Hindlimb muscle (tissue), 1 donor: ENCODE results near the gene LRIG1. TPM values are rescaled to one million over a fixed set of nuclear protein-coding genes. Genes with fewer than 3 reads are reported as not detected.

ENCODE experiments used
- DNase-seq: peaks from one replicate; pipeline ENCODE4 v3.0.0-alpha.2; 2013
- polyA plus RNA-seq: library from polyadenylated mRNA; unstranded; fragments of 120-200 nt; gene quantifications from one replicate; pipeline ENCODE4 v1.2.1, GENCODE V29; 2013; ENCODE audit not compliant: insufficient read length

The LRIG1 gene
- polyA plus RNA-seq, 1 donor, result 130 TPM

DNA sequence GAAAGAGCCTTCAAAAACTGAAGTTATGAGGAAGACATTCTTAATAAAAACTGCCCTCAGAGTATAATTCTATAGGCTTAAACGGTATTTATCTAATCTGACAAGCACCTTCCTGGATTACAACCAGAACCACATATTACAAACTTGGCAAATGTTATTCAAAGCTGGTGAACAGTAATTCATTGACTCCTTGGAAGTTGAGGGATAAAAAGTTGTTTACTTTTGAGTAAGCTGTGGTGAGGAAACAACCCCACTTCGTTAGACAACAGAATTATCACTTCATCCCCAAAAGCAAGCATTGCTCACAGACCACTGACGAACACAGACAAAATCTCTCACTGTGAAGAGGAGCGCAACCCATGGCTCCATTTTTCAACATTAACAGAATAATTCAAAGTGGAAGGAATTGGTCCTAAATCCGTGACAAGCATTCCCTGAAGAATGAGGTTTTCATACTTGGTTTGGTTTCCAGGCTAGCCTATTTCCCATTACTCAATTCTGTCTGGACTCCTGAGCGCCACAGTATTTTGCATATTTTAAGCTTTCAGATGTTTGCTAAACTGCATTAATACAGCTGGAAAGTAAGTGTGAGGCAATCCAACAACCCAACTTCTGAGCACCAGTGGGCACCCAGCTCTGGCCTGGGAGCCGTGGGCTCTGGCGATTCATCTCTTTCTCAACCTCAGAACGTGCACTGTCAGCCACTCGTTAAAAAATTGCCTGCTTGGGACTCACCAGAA, 32.7 kb downstream of the LRIG1 start:
- no peak for DNase-seq

DNA sequence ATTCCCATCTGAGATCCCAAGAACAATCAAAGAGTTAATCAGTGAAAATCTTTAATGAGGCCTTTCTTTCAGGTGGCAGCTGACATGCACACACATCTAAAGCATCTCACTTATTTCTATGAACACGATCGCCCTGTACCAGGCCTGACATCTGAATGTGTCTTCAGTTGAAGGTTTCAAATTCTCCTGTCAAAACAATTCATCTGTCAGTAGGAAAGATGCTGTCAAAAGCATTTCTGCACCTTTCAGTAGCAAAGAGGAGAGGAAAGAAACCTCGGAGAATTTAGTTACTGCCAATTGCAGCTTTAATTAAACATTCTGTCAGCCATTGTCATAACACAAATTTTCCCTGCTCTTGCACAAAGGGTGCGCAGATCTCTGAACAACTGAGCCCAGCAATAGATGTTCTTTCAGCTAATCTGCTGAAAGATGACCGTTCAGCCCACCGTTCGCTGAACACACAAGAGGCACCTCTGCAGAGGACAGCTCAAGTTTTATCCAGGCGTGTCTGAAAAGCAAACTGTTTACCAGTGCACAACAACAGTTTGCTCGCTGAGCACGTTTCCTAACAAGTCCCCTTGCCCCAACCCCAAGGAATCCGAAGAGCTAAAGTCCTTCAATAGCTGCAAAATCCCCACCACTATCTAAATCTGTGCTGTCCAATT, 34.1 kb downstream of the LRIG1 start:
- no peak for DNase-seq

DNA sequence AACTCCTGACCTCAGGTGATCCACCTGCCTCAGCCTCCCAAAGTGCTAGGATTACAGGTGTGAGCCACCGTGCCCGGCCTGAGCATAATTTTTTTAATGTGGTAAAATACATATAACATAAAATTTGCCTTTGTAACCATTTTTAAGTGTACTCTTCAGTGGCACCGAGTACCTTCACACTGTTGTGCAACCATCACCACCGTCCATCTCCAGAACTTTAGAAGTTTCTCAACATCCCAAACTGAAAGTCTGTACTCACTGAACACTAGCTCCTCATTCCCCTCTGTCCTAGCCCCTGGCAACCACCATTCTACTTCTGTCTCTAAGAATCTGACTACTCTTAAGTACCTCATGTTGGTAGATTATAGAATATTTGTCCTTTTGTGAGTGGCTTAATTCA, 35.2 kb downstream of the LRIG1 start:
- DNase-seq, result no peak

DNA sequence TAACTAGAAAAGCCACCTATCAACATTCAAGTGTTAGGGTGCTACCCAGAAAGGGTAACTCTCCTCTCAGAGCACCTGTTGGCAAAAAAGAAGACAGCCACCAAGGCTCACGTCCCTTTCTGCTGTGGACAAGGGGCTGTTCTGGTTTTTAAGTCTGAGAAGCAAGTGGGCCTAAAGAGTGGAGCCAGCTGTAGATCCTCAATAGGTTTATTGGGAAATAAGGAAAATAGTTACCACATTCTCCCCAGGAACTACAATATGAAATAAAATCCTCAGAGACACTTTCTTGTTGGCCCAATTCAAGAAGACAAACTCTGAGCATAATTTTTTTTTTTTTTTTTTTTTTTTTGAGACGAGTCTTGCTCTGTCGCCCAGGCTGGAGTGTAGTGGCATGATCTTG, 35.8 kb downstream of the LRIG1 start:
- no peak for DNase-seq

DNA sequence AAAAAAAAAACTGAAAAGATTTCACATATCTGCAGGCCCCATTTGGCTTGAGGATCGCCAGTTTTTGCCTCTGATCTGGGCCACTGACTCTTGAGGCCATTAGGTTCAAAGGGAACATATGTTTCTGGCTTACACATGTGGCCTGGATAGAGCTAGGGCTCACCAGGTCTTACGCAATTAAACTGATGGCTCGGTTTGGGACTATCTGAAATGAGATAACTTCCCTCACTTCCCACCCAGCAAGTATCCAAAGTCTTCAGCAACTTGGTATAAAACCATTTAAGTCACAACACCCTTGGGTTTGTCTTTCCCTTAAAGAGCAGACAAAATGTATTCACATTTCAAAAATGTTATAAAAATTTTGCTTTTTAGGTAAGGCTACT, 36.3 kb downstream of the LRIG1 start:
- no peak for DNase-seq

DNA sequence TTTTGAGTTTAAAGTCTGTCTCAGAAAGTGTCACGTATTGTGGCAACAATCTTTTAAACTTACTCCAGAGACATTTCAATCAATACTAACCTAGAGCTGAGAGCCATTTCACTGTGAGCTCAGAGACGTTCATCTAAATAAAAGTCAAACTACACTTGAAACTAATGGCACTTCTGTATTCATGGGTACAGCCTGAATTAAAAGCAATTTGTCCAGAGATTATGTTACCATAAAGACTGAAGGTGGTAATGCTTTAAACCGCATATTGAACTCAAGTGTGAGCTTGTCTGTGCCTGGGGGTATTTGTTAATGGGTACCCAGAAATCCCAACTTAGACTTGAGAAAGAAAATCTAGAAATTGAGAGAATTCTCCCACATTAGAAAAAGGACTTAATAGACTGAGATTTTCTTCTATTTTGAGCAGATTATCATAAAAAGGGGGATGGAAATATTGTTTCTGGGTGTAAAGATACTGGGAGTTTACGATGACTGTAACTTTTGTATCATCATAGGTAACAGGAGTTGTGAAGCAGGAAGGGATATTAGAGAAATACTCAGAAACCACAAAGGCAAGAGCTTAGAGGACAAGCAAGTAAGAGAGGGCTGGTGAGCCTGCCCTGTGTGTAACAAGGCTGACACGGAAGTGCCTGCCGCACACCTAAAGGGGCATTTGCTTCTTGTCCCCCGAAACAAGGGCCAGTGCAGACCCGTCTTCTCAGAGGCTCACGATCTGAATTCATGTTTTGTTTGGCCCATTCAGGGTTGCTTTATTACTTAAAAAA, 36.9 kb downstream of the LRIG1 start:
- no peak for DNase-seq

DNA sequence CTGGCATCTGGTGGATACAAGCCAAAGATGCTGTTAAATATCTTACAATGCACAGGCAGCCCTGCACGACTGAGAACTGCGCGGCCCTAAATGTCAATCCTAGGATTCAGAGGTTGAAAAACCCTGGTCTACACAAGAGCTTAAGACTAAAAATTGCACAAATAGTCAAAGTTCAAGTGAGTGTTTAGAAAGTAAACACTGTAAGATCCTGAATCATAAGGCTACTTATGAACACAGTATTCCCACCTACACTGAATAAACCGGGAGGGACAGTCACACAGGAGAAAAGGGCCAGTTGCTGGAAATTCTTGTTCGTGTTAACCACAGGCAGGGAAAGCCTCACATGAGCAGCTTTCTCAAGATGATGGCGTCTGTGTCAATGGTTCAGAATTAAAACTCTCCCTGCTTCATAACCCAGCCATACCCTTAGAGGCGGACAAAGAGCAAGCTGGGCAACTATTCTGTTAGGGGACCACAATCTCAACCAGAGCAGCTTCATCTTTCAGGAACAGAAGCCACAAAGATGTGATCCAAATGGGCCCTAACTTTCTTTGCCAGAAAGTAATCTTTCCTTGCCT, 37.7 kb downstream of the LRIG1 start:
- no peak for DNase-seq

DNA sequence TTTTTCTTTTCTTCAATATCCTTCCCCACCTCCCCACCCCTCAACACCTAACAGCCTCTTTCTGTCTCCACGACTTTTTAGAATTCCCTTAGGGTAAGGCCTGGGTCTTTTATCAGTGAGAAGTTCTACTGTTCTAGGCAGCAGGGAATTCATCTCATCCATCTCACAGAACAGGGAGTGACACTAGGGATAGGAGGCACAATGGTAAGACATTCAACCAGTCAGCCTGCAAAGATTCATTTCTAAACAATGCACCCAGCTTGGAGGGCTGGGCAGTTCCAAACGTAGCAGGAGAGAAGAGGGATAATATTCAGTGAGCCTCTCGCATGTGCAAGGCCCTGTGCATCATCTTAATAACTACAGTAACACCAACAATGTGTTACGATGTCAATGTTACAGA, 43.6 kb downstream of the LRIG1 start:
- DNase-seq, result no peak

DNA sequence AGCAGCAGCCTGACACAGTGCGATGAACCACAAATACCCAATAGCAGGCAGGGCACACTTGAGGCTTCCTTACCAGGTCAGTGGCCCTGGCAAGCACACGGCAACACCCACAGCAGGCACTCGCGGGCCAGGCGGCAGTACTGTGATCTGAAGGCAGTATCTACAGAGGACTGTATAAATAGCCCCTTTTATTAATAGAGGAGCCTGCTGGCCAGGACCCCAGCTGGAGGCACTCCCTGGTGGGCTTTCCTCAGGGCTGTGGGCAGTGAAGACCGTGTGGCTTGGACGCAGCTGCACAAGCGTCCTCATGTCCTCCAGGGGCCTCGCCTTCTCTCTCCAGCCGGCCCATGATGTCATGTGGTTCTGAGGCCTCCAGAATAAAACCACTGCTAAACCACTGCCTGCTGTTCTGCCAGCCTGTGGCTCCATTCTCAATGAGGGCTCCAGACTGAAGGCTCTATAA, 44.1 kb downstream of the LRIG1 start:
- DNase-seq, result no peak

DNA sequence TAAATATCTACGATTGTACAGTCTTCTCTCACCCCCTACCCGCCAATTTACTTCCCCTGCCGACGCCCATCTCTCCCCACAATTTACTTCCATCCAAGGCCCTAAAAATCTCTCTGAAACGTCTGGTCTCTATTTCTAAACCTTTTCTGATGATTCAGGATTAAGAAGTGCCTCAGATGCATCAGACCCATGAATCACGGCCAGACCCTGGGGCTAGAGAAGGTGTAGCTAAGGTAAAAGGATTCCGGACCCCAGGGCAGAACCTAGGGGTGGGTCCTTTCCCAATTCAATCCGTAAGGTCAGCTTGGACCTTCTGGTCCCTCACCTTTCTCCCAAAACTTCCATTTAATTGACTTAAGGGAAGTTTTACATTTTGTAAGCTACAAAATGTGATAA, 46.4 kb downstream of the LRIG1 start:
- no peak for DNase-seq

DNA sequence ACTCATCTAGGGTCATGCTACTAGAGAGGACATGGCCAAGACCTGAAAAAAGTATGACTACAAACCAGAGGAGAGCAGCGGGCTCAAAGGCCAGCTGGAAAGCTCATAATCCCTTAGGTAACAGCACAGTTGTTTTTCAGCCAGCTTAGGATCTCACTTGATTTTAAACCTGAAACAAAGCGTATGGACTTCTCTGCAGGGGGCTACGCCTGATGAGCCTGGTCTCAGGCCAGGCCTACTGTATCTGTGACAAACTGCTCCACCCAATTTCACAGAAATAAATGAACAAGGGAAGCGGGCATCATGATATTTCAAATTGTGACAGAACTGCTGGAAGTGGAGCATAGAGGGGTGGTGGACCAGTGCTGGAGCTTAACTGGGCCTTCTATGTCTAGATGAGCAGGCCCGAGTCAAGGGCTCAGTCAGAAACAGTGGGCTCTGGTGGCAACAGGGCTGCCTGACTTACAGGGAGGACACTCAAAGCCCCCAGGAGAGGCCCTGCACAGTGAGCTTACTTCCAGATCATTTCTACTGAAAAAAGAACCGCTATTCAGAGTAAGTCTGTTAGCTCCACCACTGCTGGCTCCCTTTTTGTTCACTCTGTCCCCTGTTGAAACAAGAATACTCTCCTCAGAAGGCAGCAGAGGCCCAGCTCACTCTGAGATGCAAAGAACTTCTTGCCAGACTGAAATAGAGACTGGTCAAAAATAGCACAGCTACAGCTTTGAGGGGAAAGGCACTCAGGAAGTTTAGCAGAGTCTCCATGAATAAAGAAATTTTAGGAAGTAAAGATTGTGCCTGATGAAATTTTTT, 47.0 kb downstream of the LRIG1 start:
- DNase-seq, result no peak

DNA sequence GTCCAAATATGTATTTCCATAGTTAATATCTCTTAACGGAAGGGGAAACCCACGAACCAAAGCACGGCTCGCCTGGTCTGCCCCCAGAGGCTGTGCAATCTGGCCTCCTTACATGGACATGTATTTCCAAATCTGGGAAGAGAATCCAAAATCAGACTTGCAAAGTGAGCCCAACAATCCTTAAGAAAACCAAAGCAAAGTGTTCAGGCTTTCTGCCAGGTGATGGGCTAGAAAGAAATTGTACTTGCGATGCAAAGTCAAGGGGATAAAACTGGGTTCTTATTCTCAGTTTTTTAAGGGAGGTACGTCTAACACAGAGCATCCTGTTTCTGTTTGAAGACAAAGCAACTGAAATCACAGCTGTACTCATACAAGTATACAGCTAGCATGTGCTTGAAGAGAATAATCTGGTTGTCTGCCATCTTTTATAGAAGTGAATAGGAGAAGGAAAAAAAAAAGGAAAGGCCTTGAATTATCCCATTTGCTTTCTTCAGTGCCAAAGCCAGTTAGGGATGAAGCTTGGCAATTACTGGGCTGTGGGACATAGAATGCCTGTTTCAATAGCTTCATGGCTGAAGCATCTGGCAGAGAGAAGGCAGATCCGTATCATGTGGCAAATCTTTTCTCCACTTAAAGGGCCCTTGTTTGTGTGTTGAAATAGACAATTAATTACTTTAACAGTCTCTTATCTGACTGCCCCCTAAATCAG, 48.4 kb downstream of the LRIG1 start:
- DNase-seq, result peak; percentile 76

DNA sequence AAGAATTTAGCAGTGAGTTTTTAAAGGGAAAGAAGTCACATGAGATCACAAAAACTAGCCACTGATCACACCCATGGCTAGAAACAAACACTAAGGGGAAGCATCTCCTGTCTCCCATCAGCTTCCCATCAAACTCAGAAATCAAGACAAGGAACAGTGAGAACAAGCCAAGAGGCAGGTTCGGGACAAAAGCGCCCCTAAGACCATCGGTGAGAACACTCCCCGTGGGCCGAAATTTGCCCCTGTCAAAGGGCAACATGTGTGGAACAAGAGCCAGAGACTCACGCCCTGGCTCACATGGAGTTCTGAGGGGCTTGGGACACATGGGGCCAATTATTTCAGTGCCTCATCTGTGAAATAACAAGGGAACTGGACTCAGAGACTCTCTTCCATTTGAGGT, 49.1 kb downstream of the LRIG1 start:
- DNase-seq, result no peak

DNA sequence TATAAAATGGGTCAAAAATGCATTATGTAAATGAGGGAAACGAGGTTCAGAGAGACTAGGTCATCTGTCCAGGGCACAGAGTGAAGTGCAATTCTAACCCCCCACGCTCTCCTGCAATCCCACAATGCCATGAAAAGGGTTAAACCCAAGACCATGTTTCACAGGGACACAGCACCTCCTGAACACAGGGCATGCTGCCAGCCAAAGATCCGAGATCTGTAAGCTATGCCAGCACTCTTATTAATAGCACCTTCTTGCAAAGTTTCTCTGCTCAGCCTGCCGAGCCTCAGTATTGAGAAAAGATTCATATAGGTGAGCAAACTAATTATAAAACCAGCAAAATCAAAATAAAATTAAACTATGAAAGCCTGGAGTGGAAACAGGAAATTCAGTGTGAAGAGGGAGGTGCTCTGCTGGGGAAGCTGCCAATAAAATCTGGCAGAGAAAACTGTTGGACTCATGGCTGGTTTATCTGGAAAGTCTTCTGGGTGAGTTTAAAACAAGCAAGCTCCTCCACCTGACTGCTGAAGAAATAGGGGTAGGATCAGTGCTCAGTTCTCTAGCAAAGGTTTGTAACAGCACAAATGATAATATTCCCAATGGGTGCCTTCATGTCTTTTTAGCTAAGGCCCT, 50.3 kb downstream of the LRIG1 start:
- DNase-seq, result peak; percentile 89

DNA sequence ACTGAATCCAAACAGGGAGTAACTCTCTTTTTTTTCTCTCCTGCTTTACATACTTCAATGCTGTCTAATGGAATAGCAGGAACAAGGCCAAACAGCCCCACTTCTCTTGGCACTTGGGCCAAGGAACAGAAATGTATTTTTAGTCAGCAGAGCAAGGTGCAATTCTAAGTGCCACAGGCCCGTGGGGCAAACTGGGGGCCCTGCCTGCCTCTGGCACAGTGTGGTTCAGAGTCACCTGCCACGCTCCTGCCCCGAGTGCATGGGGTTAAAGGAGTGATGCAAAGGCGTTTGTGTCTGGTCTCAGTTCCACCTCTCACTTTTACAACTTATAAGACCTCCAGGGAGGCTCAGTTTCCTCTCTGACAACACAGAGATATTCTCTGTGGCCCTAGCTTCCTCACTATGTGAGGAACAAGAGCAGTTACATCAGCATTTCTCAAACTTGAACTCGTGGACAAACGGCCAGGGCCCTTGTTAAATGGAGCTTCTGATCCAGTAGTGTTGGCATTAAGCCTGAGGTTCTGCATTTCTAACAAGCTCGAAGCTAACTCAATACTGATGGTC, 51.3 kb downstream of the LRIG1 start:
- no peak for DNase-seq

DNA sequence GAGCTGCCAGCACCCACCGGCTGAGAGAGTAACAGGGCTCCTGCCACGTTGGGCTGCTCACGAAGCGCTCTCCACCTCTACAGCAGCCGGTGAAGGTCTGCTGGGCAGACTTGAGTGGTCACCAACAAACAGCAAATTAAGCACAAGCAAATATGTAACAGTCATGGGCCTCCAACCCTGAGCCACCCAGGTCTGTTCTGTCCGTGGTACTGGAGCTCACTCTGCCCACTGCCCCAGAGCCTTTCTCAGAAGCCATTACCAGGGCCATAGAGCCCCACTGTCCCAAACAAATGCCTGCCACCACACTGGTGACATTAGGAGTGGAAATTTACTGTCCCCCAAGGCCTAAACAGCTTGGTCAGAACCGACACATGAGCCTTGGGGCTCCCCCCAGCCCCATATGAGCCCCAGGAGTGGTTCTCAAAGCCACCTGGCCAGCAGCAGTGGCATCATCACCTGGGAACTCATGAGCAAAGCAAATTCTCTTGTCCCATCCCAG, 56.6 kb downstream of the LRIG1 start:
- no peak for DNase-seq

DNA sequence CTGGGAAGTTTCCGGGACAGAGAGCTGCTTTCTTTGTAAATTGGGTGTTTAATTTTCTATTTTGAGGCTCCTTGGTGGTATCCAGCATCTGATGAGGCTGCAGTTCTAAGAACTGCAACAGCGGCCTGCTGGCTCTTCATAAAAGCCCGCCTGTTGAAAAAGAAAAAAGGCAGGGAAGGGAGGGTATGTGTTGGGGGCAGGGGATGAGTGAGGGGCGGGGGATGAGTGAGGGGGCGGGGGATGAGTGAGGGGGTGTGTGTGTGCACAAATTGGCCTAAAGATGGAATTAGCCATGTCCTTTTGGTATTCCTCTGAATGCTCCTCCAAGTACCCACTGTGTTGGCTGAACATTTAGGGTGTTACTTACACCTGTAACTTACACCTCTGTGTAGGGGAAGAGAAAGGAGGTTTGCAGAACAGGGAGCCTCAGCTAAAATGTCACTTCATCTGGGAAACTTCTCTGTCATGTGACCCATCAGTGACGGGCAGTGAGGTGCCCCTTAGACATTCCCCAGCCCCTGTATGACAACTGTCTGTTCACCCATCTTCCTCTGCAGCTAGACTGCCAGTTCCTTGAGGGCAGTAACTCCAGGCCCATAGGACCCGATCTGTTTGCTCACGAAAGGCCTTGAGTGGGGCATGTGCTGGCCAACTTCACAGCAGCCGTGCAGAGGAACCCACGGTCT, 57.6 kb downstream of the LRIG1 start:
- DNase-seq, result no peak

DNA sequence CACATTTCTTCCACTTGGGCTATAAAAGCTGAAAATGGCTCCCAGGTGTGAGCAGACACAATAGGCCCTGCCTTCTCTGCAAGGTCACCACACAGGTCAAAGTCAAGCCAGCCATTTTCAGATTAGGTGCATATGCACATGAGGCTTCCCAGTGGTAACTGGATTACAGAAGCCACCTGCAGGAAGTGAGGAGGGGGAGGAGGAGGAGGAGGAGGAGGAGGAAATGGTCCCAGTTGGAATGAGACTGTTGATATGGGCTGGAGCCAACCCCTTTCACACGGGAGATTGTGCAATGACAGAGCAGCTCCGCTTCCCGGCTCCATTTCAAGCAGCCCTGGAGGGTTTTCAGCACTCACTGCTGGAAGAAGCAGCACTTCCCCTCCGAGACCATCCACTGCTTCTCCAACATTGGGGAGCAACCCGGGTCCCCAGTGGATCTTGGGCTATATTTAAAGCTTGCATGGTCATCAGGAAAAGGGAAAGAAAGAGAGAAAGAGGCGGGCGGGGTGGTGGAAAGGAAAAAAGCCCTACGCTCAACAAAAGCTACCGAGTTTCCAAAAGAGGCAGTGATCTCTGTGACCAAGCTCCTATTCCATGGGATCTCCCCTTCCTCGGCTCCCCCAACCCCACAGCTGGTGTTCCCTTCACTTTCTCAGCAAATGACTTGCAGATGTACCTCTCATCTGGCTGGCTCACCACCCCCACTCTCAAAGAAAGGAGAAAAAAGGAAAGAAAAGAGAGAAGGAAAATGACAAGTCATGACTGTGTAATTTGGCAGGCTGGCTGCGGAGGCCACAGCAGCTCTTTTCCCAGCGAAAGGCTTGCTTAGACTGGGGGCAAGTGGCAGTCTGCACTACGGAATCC, 58.3 kb downstream of the LRIG1 start:
- peak; percentile 82 for DNase-seq

DNA sequence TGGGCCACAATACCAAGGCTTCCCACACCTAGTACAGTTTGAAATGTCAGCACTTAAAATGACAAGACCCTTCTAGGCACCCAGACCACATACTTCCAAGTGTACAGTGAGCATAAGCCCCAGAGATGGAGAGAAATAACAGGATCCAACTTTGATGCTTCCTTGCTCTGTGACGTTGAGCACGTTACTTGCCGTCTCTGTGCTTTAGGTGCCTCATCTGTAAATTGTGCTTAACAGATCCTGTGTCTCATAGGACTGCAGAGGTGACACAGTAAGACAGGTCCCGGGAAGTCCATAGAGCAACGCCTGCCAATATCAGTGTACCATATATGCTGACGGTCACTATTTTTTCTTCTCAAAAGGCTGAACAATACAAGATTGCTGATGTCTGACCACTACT, 59.1 kb downstream of the LRIG1 start:
- no peak for DNase-seq
